CD4-positive, alpha-beta T cell (primary cell): Measurements from ENCODE around the gene RARA. TPM values are rescaled to one million over a fixed set of nuclear protein-coding genes. Genes with fewer than 3 reads are reported as not detected.
"Not testable (repeated sequence)": the region's sequence is repeated elsewhere in the genome, so short reads cannot be mapped to it uniquely, and the experiment has no call there.

ENCODE experiments used
- ATAC-seq: fragments of 200-7000 bp; cut with Tn5 transposase; one replicate; pipeline ENCODE4 v1.10.0; 2022; ENCODE audit warnings: mild to moderate bottlenecking; ENCODE audit not compliant: poor library complexity
- CTCF ChIA-PET: fragments of 350-600 bp; sonication (Branson Sonifier 250); formaldehyde crosslinking; loops from one replicate; lab custom pipeline; 2021; ENCODE audit warnings: antibody characterized with exemption, inconsistent platforms; lab: Charles Lee
- POLR2A ChIA-PET: fragments of 350-600 bp; sonication (Branson Sonifier 250); formaldehyde crosslinking; loops from one replicate; lab custom pipeline; 2021; ENCODE audit warnings: antibody characterized with exemption, inconsistent platforms; lab: Charles Lee
- DNase-seq, 14 experiments: peaks; one replicate each; pipeline ENCODE4 v3.0.0-alpha.2; 2013 to 2020; ENCODE audit warnings: mixed read lengths in 2 of 14
- H3K27ac ChIP-seq, 2 donors: one replicate each; pipeline versions ENCODE4 v1.5.1 to v1.7.0; 2013; ENCODE audit warnings: low read length in 2 of 2, low read depth in 1 of 2, mild to moderate bottlenecking in 1 of 2
- H3K27me3 ChIP-seq, 2 experiments: 1 replicate in 1 of 2; 2 replicates in 1 of 2; pipeline versions ENCODE4 v1.6.1 to v1.7.0; 2013; ENCODE audit warnings: low read length in 2 of 2, control low read depth in 1 of 2, mild to moderate bottlenecking in 1 of 2, moderate library complexity in 1 of 2; ENCODE audit not compliant: insufficient read depth in 2 of 2, control insufficient read depth in 1 of 2
- H3K36me3 ChIP-seq: one replicate; pipeline ENCODE4 v1.6.1; 2013; ENCODE audit warnings: low read length, control low read depth; ENCODE audit not compliant: insufficient read depth
- H3K4me1 ChIP-seq: one replicate; pipeline ENCODE4 v1.6.1; 2013; ENCODE audit warnings: low read length, control low read depth; ENCODE audit not compliant: insufficient read depth
- H3K4me3 ChIP-seq: one replicate; pipeline ENCODE4 v1.5.1; 2013; ENCODE audit warnings: mild to moderate bottlenecking, low read length, moderate library complexity
- H3K9me3 ChIP-seq, 2 experiments: 1 replicate in 1 of 2; 2 replicates in 1 of 2; pipeline versions ENCODE4 v1.6.1 to v1.7.0; 2013; ENCODE audit warnings: low read length in 2 of 2, mild to moderate bottlenecking in 2 of 2, control low read depth in 1 of 2, moderate library complexity in 1 of 2; ENCODE audit not compliant: control insufficient read depth in 1 of 2, insufficient read depth in 1 of 2
- H3K27ac Mint-ChIP-seq: one replicate; pipeline ENCODE4 v1.8.0; 2020; ENCODE audit warnings: mixed read lengths
- H3K27me3 Mint-ChIP-seq: one replicate; pipeline ENCODE4 v1.8.0; 2021; ENCODE audit warnings: mixed read lengths
- H3K36me3 Mint-ChIP-seq: one replicate; pipeline ENCODE4 v1.8.0; 2021; ENCODE audit warnings: low read depth, mixed read lengths
- H3K4me1 Mint-ChIP-seq: one replicate; pipeline ENCODE4 v1.8.0; 2021; ENCODE audit warnings: low read depth, mixed read lengths
- H3K4me3 Mint-ChIP-seq: one replicate; pipeline ENCODE4 v1.8.0; 2020; ENCODE audit warnings: mild to moderate bottlenecking, mixed read lengths
- H3K9me3 Mint-ChIP-seq: one replicate; pipeline ENCODE4 v1.8.0; 2020; ENCODE audit warnings: mixed read lengths
- intact Hi-C, 2 experiments: fragments of 100-400 bp; cut with DNase I in 1 of 2; cut with micrococcal nuclease in 1 of 2; formaldehyde crosslinking; loops; one replicate each; pipeline versions ENCODE4 v1.15.1 to v1.9.0; 2023 to 2025; cut with DNase I, micrococcal nuclease
- total RNA-seq, 174 experiments: library from RNA in 2 of 174; stranded (reverse) in 2 of 174; gene quantifications; one replicate each; pipeline ENCODE4 v1.2.3 and lab custom pipeline; 2021 to 2026
- TF ChIP-seq, protein P1 (sequence below): fragments of 200-600 bp; IDR thresholded peaks from one replicate; pipeline ENCODE4 v1.8.0; 2022; ENCODE audit warnings: antibody characterized with exemption, mild to moderate bottlenecking

The RARA gene
- total RNA-seq, 2 experiments from 2014 or later, result 114 to 115 TPM

DNA sequence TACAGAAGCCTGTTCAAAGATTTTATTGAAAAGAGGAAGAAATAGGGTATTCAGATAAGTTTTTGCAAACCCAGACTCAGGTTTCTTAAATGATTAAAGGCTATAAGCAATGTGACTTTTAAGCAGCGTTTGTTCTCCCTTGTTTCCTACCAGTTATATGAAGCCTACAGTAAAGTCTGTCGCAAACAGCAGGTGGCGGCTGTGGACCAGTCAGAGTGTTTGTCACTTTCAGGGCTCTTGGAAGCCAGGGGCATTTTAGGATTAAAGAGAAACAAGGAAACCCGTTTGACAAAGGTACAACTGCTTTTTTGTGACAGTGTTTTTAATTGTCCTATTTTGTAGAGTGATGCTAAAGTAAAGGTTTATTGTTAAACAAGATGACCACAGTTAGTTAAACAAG is 7.7 kb upstream of the RARA start:
- H3K4me3 Mint-ChIP-seq, result no peak overlapping the region
- Histone ChIP-seq H3K36me3 (no peaks in the 10 kb centered on the region), H3K27me3 (no peaks in the 10 kb centered on the region), H3K9me3 (no peaks in the 10 kb centered on the region), H3K4me1 (peaks cover 15% of the 10 kb centered on the region), H3K4me3 (no peak overlapping the region), H3K27ac (no peak overlapping the region)
- no peak overlapping the region for H3K27ac Mint-ChIP-seq
- H3K27me3 Mint-ChIP-seq, result no peaks in the 10 kb centered on the region
- ATAC-seq, result no peak
- intact Hi-C loops, result loop anchor here in 1 of 2 experiments (5.0 kb wide), 1 partner anchor 231 kb away; no protein-coding TSS in a partner anchor
- no peaks in the 10 kb centered on the region for H3K9me3 Mint-ChIP-seq
- TF ChIP-seq, protein P1, sequence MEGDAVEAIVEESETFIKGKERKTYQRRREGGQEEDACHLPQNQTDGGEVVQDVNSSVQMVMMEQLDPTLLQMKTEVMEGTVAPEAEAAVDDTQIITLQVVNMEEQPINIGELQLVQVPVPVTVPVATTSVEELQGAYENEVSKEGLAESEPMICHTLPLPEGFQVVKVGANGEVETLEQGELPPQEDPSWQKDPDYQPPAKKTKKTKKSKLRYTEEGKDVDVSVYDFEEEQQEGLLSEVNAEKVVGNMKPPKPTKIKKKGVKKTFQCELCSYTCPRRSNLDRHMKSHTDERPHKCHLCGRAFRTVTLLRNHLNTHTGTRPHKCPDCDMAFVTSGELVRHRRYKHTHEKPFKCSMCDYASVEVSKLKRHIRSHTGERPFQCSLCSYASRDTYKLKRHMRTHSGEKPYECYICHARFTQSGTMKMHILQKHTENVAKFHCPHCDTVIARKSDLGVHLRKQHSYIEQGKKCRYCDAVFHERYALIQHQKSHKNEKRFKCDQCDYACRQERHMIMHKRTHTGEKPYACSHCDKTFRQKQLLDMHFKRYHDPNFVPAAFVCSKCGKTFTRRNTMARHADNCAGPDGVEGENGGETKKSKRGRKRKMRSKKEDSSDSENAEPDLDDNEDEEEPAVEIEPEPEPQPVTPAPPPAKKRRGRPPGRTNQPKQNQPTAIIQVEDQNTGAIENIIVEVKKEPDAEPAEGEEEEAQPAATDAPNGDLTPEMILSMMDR, result no peak
- no peaks in the 10 kb centered on the region for H3K36me3 Mint-ChIP-seq
- DNase-seq, result no peak
- CTCF ChIA-PET, result interaction anchor here (2.5 to 3.8 kb wide), 2 partner anchors 16 to 53 kb away, joined by 13 to 62 read pairs; no protein-coding TSS in a partner anchor
- peaks cover 16% of the 10 kb centered on the region for H3K4me1 Mint-ChIP-seq
- POLR2A ChIA-PET, result no interaction called here

DNA sequence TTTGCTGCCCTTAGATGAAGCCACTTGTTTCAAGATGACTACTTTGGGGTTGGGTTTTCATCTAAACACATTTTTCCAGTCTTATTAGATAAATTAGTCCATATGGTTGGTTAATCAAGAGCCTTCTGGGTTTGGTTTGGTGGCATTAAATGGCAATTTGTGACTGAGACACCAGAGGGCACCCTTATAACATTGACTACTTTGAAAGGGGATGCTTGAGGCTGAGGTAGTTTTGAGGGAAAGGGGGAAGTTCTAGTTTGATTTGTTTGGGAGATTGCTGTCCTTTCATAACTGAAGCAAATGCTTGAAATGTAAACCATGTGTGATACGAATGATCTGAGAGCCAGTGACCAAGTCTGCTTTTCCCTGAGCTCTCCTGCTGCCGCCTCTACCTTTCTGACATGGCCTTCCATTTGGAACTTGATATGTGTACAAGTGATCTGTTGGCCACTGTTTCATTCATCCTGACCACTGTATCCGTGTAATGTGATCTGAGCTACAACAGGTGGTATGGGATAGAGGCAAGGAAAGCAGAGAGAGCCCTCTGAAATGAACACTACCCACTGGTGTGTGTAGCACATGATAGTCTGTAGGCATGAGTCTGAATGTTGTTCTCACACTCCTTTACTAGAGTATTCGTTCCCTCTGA is 5.8 kb upstream of the RARA start:
- Histone ChIP-seq H3K4me1 (peaks cover 33% of the 10 kb centered on the region), H3K27ac (no peak overlapping the region), H3K36me3 (no peaks in the 10 kb centered on the region), H3K27me3 (no peaks in the 10 kb centered on the region), H3K9me3 (no peaks in the 10 kb centered on the region), H3K4me3 (no peak overlapping the region)
- Mint-ChIP-seq H3K27me3 (no peaks in the 10 kb centered on the region), H3K4me3 (no peak overlapping the region), H3K36me3 (no peaks in the 10 kb centered on the region), H3K4me1 (peaks cover 16% of the 10 kb centered on the region), H3K27ac (no peak overlapping the region), H3K9me3 (no peaks in the 10 kb centered on the region)
- ChIA-PET POLR2A (interaction anchor here (1.1 to 3.6 kb wide), 8 partner anchors 14 to 52 kb away, joined by 3 to 25 read pairs (median 4); no protein-coding TSS in a partner anchor), CTCF (interaction anchor here (0.6 to 3.8 kb wide), 13 partner anchors 10 to 55 kb away, joined by 3 to 62 read pairs (median 4); no protein-coding TSS in a partner anchor)
- TF ChIP-seq, protein P1, result peak; percentile 93
- ATAC-seq, result peak; percentile 67
- intact Hi-C loops, result loop anchor here (1.0 to 5.0 kb wide), 6 partner anchors 14 to 229 kb away; no protein-coding TSS in a partner anchor
- DNase-seq, result peak in 8 of 14 experiments; percentile 46 to 83 (median 61)

DNA sequence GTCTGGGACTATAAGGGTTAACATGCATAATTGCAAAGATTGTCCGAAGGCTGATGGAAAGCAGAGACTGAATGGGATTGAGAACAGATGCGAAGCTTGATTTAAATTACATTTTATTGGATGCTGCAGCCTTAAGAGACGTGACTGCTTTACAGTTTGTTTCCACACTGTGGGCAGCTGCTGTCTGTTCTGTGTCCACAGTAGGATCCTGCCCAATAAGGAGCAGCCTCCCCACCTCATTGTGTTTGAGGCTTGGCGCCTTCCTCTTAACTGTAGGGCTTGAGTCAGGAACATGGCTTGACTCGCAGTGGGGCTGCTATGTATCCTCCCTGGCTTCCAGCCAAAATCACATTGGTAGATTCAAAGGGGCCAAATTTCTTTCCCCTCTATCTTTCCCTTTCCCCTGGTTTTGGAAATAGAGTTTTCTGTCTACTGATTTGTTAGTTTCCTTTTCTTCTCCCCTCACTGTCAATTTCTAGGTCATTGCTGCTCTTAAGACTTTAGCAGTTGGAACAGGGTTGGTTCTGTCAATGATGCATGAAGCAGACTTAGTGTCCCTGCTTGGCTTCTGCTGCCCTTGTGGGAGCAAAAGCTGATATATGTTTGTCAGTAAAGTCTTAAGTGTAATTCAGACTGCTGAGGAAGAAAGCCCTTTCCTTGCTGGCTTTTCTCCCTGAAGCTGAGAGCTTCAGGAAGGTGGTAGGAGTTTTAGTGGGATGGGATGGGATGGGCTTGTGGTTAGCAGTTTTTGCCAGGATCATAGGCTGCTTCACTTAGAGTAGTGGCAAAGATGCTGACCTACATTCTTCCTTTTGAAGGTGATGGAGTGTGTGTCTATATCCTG is 5.0 kb upstream of the RARA start:
- ATAC-seq (no peak), DNase-seq (no peak)
- no peak overlapping the region for H3K4me3 Mint-ChIP-seq
- Histone ChIP-seq H3K4me1 (peaks cover 39% of the 10 kb centered on the region), H3K9me3 (no peaks in the 10 kb centered on the region), H3K4me3 (no peak overlapping the region), H3K27ac (no peak overlapping the region), H3K36me3 (no peaks in the 10 kb centered on the region), H3K27me3 (no peaks in the 10 kb centered on the region)
- H3K4me1 Mint-ChIP-seq, result peaks cover 16% of the 10 kb centered on the region
- H3K27ac Mint-ChIP-seq, result no peak overlapping the region
- no peaks in the 10 kb centered on the region for H3K27me3 Mint-ChIP-seq
- TF ChIP-seq, protein P1, result no peak
- ChIA-PET POLR2A (interaction anchor here (0.6 to 3.6 kb wide), 10 partner anchors 13 to 51 kb away, joined by 3 to 25 read pairs (median 4); no protein-coding TSS in a partner anchor), CTCF (interaction anchor here (0.6 to 3.8 kb wide), 13 partner anchors 10 to 130 kb away, joined by 3 to 62 read pairs (median 4); no protein-coding TSS in a partner anchor)
- H3K9me3 Mint-ChIP-seq, result no peaks in the 10 kb centered on the region
- intact Hi-C loops, result loop anchor here (1.0 to 5.0 kb wide), 6 partner anchors 13 to 228 kb away; no protein-coding TSS in a partner anchor
- no peaks in the 10 kb centered on the region for H3K36me3 Mint-ChIP-seq

DNA sequence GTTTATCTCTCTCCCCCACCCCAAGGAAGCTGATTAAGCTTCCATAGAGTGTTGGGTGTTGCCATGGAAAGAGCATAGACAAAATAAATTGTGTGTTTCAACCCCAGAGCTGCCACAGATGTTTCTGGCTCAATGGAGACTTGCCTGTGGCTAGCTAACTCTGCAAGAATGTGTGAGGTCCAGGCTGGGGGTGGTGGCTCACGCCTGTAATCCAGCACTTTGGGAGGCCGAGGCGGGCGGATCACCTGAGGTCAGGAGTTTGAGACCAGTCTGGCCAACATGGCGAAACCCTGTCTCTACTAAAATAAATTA is 4.5 kb upstream of the RARA start:
- H3K27me3 ChIP-seq, DNase-seq, H3K27ac ChIP-seq, H3K36me3 ChIP-seq, H3K9me3 Mint-ChIP-seq, H3K27me3 Mint-ChIP-seq, H3K27ac Mint-ChIP-seq, H3K4me3 Mint-ChIP-seq, H3K9me3 ChIP-seq, H3K36me3 Mint-ChIP-seq, H3K4me3 ChIP-seq, ATAC-seq: not testable (repeated sequence)
- intact Hi-C loops, result loop anchor here in 1 of 2 experiments (5.0 kb wide), 1 partner anchor 228 kb away; no protein-coding TSS in a partner anchor
- H3K4me1 Mint-ChIP-seq, result peaks cover 16% of the 10 kb centered on the region
- POLR2A ChIA-PET, result interaction anchor here (0.6 to 3.6 kb wide), 5 partner anchors 14 to 50 kb away, joined by 3 to 25 read pairs (median 4); no protein-coding TSS in a partner anchor
- peaks cover 45% of the 10 kb centered on the region for H3K4me1 ChIP-seq
- CTCF ChIA-PET, result interaction anchor here (1.0 to 3.8 kb wide), 2 partner anchors 49 to 130 kb away, joined by 4 to 62 read pairs; no protein-coding TSS in a partner anchor
